Measurements from ENCODE around the gene AKR1C3.

- no peak for TF ChIP-seq POLR2A (IDR thresholded peaks at IDR 0.05)
- no peak for TF ChIP-seq CTCF (IDR thresholded peaks at IDR 0.05)
Measured at GRCh38 chr10:5123886-5124285, 29.7 kb downstream of the AKR1C3 start.

Data from prostate gland (tissue), 2 donors.